Muscle of leg (tissue), 11 donors: ENCODE measurements around the gene VPS52. TPM values are rescaled to one million over a fixed set of nuclear protein-coding genes. Genes with fewer than 3 reads are reported as not detected.

Experiments used
- DNase-seq: peaks from one replicate; pipeline ENCODE4 v3.0.0; 2013
- H3K27ac ChIP-seq: one replicate; pipeline ENCODE4 v1.5.1; 2013; ENCODE audit warnings: mild to moderate bottlenecking, low read length, control low read depth
- H3K27me3 ChIP-seq: one replicate; pipeline ENCODE4 v1.6.1; 2013; ENCODE audit warnings: low read length; ENCODE audit not compliant: control insufficient read depth, insufficient read depth
- H3K36me3 ChIP-seq: one replicate; pipeline ENCODE4 v1.6.1; 2013; ENCODE audit warnings: low read length; ENCODE audit not compliant: control insufficient read depth, insufficient read depth
- H3K4me1 ChIP-seq: one replicate; pipeline ENCODE4 v1.6.1; 2013; ENCODE audit warnings: low read length; ENCODE audit not compliant: control insufficient read depth, insufficient read depth
- H3K4me3 ChIP-seq: one replicate; pipeline ENCODE4 v1.5.1; 2013; ENCODE audit warnings: low read length, control low read depth
- H3K9me3 ChIP-seq: replicated peaks from 2 replicates; pipeline ENCODE4 v1.6.1; 2013; ENCODE audit warnings: low read depth, low read length; ENCODE audit not compliant: control insufficient read depth
- WGBS: methylation state at CpG from one replicate; pipeline ENCODE4 v1.1.5; 2013; ENCODE audit warnings: missing lambda C conversion rate; ENCODE audit not compliant: insufficient coverage; 5-methylcytosine and 5-hydroxymethylcytosine counted together
- polyA plus RNA-seq, 8 donors: library from polyadenylated mRNA; unstranded; fragments of 120-200 nt; gene quantifications; one replicate each; pipeline versions ENCODE4 v1.2.1 to v1.2.3, GENCODE V29; 2013; ENCODE audit warnings: inconsistent platforms in 1 of 8, low replicate concordance in 1 of 8; ENCODE audit not compliant: insufficient read length in 8 of 8, insufficient read depth in 1 of 8
- total RNA-seq: library from RNA; stranded (reverse); fragments of 120-200 nt; gene quantifications from one replicate; pipeline ENCODE4 v1.2.4, GENCODE V29; 2013

The VPS52 gene
- total and polyA plus RNA-seq, 9 donors = 26.1 to 52.1 (median 36.1) TPM

DNA sequence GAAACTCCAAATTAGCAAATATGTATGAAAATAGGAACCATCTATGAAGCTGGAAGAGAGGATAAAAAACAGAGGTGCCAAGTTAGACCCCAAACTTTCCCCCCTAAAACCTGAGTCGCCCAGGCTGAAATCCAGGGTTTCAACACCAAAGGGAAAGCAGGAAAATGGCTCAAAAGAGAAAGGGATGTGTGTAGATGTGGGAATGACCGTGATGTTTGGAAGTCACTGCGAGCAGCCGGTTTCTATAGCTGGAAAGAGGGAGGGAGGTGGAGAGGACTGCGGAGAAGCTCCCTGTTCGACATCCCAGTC is 58.9 kb downstream of the VPS52 start:
- Histone ChIP-seq H3K27ac (peak overlapping the region; percentile 24), H3K36me3 (peaks cover 21% of the 10 kb centered on the region), H3K4me1 (peaks cover 25% of the 10 kb centered on the region), H3K4me3 (peak overlapping the region; percentile 39), H3K9me3 (no peaks in the 10 kb centered on the region), H3K27me3 (peaks cover 18% of the 10 kb centered on the region)
- DNase-seq = peak; percentile 65
- WGBS = 6% methylated on average over 6 of the region's 6 CpGs

DNA sequence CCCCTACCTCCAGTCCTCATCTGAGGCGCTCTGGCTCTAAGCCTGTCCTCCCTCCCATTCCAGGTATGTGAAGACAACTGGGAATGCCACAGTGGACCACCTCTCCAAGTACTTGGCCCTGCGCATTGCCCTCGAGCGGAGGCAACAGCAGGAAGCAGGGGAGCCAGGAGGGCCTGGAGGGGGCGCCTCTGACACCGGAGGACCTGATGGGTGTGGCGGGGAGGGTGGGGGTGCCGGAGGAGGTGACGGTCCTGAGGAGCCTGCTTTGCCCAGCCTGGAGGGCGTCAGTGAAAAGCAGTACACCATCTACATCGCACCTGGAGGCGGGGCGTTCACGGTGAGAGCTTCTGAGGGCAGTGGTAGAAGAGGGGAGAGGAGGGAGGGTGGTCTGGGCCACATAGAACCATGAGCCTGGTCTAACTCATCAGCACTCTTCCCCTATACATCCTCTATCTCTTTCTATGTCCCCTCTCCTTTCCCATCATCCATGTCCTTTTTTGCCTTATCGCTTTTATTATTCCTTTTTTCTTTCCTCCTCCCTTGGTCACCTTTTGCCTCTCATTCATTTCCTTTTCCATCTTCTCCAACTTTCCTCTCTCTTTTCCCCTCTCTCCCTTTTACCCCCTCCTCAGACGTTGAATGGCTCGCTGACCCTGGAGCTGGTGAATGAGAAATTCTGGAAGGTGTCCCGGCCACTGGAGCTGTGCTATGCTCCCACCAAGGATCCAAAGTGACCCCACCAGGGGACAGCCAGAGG is 59.8 kb downstream of the VPS52 start:
- Histone ChIP-seq H3K27me3 (peaks cover 18% of the 10 kb centered on the region), H3K27ac (no peak overlapping the region), H3K4me1 (peaks cover 31% of the 10 kb centered on the region), H3K9me3 (no peaks in the 10 kb centered on the region), H3K4me3 (no peak overlapping the region), H3K36me3 (peaks cover 21% of the 10 kb centered on the region)
- no peak for DNase-seq
- WGBS = 63% methylated on average over 7 of the region's 18 CpGs

DNA sequence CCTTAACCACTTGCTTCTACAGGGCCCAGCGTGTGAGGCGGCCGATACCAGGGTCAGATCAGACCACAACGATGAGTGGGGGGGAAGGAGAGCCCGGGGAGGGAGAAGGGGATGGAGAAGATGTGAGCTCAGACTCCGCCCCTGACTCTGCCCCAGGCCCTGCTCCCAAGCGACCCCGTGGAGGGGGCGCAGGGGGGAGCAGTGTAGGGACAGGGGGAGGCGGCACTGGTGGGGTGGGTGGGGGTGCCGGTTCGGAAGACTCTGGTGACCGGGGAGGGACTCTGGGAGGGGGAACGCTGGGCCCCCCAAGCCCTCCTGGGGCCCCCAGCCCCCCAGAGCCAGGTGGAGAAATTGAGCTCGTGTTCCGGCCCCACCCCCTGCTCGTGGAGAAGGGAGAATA is 60.5 kb downstream of the VPS52 start:
- Histone ChIP-seq H3K4me3 (no peak overlapping the region), H3K4me1 (peaks cover 31% of the 10 kb centered on the region), H3K27ac (no peak overlapping the region), H3K9me3 (no peaks in the 10 kb centered on the region), H3K36me3 (peaks cover 21% of the 10 kb centered on the region), H3K27me3 (peaks cover 18% of the 10 kb centered on the region)
- DNase-seq = no peak
- WGBS = 60% methylated on average over 1 of the region's 17 CpGs

DNA sequence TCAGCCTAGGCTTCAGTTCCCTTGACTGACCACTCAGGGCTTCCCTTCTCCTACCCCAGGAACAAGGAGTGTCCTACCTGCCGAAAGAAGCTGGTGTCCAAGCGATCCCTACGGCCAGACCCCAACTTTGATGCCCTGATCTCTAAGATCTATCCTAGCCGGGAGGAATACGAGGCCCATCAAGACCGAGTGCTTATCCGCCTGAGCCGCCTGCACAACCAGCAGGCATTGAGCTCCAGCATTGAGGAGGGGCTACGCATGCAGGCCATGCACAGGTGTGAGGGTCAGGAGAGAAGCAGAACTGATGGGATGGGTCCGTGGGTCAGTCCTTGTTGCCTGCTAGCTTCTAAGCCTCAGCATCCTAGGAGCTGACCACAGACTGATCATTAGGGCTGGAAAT is 61.8 kb downstream of the VPS52 start:
- Histone ChIP-seq H3K27ac (no peak overlapping the region), H3K4me1 (peaks cover 36% of the 10 kb centered on the region), H3K27me3 (peaks cover 16% of the 10 kb centered on the region), H3K36me3 (peaks cover 21% of the 10 kb centered on the region), H3K4me3 (no peak overlapping the region), H3K9me3 (no peaks in the 10 kb centered on the region)
- no peak for DNase-seq
- 99% methylated on average over 7 of the region's 10 CpGs for WGBS

DNA sequence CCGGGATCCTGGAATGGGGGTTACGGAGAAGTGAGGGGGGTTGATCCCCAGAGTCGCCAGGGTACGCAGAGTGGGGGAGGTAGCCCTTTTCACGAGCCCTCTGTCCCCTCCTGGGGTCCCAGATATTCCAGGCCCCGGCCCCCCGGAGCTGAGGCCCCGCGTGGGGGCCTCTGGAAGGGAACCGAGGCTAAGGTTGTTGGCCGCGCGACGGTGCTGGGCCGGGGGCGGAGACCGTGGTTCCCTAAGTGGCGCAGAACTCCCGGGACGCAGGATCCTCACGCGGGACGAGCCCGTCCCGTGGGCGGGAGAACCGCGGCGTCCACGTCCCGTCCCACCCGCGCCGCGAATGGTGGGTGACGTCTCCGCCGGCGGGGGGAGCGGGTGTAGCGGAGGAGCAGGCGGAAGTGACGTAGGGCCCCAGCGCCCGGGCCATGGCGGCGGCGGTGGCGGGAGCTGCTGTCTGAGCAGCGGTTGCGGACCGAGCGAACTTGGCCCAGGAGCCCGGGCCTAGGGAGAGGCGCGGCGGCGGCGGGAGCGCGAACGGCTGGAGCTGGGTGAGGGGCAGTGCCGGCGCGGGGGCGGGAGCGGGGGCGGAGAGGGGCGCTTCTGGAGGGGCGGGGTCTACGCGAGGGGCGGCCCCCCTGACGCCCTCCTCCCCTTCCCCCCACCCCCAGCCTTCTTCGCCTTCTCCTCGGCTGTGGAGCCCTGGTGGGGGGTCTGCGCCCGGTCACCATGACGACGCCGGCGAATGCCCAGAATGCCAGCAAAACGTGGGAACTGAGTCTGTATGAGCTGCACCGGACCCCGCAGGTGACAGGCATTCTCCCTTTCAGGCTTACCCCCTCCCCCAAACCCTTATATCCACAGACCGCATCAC is 63.3 kb downstream of the VPS52 start, which contains the start of gene RING1:
TSS of gene RING1 (plus strand) at position 410 of the 877 bp plus-strand sequence. CDS start at position 733, 323 bp downstream.
- peak within 1 kb of the TSS; percentile 99 for H3K4me3 ChIP-seq
- H3K27me3 ChIP-seq = peaks cover 3% of the 10 kb centered on the region
- WGBS = under 1% methylated on average over 60 of the region's 86 CpGs
- H3K4me1 ChIP-seq = peaks cover 40% of the 10 kb centered on the region
- peak; percentile 94 for DNase-seq
- H3K36me3 ChIP-seq = peaks cover 29% of the 10 kb centered on the region
- H3K27ac ChIP-seq = peak within 1 kb of the TSS; percentile 97
- H3K9me3 ChIP-seq = no peaks in the 10 kb centered on the region

DNA sequence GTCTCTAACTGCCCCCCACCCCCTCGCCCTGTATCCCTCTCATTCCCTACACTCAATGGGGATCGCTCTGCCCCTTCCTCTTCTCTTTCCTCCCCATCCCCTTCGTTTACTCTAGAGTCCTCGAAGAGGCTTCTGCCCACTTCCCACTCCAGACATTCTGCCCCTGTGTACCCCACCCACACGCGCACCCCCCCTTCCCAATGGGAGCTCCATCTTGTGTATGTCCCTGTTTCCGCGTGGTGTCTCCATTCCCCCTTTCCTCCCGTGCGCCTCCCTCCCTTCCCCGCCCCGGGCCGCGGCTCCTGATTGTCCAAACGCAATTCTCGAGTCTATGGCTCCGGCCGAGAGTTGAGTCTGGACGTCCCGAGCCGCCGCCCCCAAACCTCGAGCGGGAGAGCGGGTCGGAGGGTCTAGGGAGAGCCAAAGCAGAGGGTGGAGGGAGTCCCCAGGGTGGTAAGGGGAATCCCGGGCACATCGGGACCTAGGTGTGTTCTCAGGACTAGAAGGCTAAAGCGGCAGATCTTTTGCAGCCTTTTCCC is 64.1 kb downstream of the VPS52 start:
- H3K4me1 ChIP-seq = peaks cover 33% of the 10 kb centered on the region
- H3K27me3 ChIP-seq = no peaks in the 10 kb centered on the region
- WGBS = under 1% methylated on average over 29 of the region's 29 CpGs
- peak overlapping the region; percentile 97 for H3K27ac ChIP-seq
- H3K36me3 ChIP-seq = peaks cover 36% of the 10 kb centered on the region
- peak; percentile 83 for DNase-seq
- peak overlapping the region; percentile 99 for H3K4me3 ChIP-seq
- H3K9me3 ChIP-seq = no peaks in the 10 kb centered on the region

DNA sequence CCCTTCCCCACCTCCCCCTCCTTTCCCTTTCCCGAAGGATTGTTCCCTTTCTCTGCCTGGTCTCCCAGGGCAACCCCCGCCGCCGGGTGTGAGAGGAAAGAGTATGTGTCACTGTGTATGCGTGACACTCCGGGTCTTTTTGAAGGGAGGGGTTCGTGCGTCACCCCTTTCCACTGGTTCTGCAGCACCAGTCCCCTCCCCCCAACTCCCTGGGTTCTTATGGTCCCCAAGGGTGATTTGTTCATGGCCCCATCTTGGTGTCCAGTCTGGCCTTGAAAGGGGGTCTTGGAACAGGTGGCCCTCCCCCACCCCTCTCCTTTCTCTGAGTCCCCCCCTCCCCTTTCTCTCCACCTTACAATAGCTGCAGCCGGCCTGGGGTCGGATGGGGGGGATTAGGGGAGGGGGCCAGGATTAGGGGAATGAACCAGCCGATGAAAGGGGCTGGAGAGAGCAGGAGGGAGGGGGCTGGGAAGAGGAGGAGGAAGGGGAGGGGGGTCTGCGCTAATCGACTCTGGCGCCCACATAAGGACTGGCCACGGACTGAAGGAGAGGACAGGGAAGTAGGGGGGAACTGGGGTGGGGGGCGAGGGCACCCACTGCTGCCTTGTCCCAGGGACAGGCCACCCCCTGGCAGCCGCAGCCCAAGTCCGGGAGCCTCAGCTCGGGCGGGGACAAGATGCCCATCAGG is 64.7 kb downstream of the VPS52 start:
- peaks cover 33% of the 10 kb centered on the region for H3K4me1 ChIP-seq
- peak overlapping the region; percentile 97 for H3K27ac ChIP-seq
- 1% methylated on average over 7 of the region's 20 CpGs for WGBS
- peak overlapping the region; percentile 99 for H3K4me3 ChIP-seq
- H3K9me3 ChIP-seq = no peaks in the 10 kb centered on the region
- no peaks in the 10 kb centered on the region for H3K27me3 ChIP-seq
- H3K36me3 ChIP-seq = peaks cover 37% of the 10 kb centered on the region
- DNase-seq = no peak

DNA sequence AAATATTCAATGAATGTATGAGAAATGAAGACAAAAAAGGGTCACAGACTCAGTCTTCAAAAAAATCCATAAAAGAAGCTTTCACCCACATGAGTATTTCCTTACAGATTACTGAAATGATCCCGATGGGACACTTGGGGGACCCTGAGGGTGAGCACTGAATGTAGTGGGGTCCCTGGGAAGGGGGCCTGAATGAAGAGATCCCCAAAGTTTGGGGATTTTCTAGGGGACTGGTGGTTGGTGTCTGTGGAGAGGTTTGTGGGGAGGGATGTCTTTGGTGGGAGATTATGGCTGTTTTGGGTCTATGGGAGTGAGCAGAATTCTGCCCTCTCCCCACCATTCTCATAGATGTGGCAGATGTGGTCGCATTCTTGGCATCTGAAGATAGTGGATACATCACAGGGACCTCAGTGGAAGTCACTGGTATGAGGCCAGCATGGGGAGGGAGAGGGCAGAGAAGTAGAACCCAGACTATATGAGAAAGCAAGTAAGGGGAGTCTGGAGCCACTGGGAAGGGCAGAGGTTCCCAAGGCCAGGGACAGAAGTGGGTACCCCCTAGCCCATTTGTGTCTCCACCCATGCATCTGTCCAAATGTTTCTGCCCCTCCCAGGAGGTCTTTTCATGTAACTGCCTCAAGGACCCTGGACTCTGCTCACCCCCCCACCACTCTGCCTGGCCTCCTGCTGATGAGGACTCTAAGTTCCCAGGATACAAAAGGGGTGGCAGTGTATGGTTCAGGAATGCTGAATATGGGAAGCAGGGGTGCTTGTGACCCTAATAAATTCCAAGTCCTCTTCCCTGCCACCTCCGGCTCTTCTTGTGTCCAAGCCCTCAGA is 65.4 kb downstream of the VPS52 start:
- DNase-seq = no peak
- WGBS = 80% methylated on average over 1 of the region's 3 CpGs
- H3K4me1 ChIP-seq = peaks cover 40% of the 10 kb centered on the region

DNA sequence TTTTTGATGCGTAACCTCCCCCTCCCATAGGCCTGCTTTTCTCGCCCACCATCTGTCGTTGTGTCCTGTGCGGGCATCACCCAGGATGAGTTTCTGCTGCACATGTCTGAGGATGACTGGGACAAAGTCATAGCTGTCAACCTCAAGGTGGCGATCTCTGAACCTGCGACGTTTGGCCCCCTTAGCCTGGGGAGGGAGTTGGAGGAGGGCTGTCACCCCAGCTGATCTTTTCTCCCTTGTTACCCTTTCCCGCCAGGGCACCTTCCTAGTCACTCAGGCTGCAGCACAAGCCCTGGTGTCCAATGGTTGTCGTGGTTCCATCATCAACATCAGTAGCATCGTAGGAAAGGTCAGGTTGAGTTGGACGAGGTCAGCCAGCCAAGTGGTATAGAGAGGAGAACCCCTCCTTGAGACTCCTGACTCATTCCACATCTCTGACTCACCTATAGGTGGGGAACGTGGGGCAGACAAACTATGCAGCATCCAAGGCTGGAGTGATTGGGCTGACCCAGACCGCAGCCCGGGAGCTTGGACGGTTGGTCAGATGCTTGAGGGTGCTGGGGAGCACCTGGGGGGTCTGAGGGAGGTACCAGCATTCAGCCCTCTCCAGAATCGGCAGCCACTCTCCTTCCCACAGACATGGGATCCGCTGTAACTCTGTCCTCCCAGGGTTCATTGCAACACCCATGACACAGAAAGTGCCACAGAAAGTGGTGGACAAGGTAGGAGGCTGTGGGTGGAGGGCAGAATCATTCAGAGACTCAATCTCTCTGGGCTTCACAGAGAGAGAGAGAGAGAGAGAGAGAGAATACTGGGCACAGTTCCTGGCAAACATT is 66.3 kb downstream of the VPS52 start:
- WGBS = 0% methylated on average over 2 of the region's 17 CpGs
- no peaks in the 10 kb centered on the region for H3K27me3 ChIP-seq
- peak overlapping the region; percentile 68 for H3K4me3 ChIP-seq
- no peak overlapping the region for H3K27ac ChIP-seq
- no peaks in the 10 kb centered on the region for H3K9me3 ChIP-seq
- H3K4me1 ChIP-seq = peaks cover 41% of the 10 kb centered on the region
- H3K36me3 ChIP-seq = peaks cover 37% of the 10 kb centered on the region
- DNase-seq = no peak

More for the DNA sequence above, 65.4 kb downstream of the VPS52 start:
- no peaks in the 10 kb centered on the region for H3K27me3 ChIP-seq
- H3K36me3 ChIP-seq = peaks cover 37% of the 10 kb centered on the region
- no peaks in the 10 kb centered on the region for H3K9me3 ChIP-seq
- H3K27ac ChIP-seq = no peak overlapping the region
- H3K4me3 ChIP-seq = no peak overlapping the region
